GM15510 (cell line): ENCODE data around the gene DUSP10.

ENCODE experiments used
- POLR2A ChIP-seq: IDR thresholded peaks from 3 replicates; pipeline ENCODE4 v1.6.1; 2011; ENCODE audit warnings: borderline replicate concordance; ENCODE audit not compliant: insufficient read length; ENCODE audit errors: extremely low read depth

Gene DUSP10

DNA sequence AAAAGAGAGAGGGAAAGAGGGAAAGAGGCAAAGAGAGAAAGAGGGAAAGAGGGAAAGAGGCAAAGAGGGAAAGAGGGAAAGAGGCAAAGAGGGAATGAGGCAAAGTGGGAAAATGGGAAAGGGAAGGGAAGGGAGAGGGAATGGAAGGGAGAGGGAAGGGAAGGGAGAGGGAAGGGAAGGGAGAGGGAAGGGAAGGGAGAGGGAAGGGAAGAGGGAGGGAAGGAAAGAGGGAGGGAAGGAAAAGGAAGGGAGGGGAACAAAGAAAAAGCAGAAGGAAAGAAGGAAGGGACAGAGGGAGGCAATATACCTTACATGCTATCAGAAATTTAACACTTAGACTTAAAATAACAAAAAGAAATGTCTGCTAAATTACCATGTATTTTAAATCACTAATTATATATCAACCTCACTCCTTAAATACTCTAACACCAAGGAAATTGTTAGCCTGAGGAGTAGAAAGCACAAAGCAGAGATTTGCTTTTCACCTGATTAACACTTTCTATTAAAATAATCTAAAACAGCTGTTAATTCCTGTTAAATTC lies 41.8 kb downstream of the DUSP10 start:
- TF ChIP-seq POLR2A = no peak

GRCh38 chr1:221699577-221699976 lies 42.3 kb downstream of the DUSP10 start:
- no peak for TF ChIP-seq POLR2A

- no peak for TF ChIP-seq POLR2A
These were observed 43.1 kb downstream of the DUSP10 start for GRCh38 chr1:221698579-221699349.

- TF ChIP-seq POLR2A = no peak
These were observed 43.9 kb downstream of the DUSP10 start for GRCh38 chr1:221697923-221698425.

- TF ChIP-seq POLR2A = no peak
These were observed 45.0 kb downstream of the DUSP10 start for GRCh38 chr1:221696718-221697461.

- no peak for TF ChIP-seq POLR2A
These were observed 45.9 kb downstream of the DUSP10 start for GRCh38 chr1:221696027-221696426.

DNA sequence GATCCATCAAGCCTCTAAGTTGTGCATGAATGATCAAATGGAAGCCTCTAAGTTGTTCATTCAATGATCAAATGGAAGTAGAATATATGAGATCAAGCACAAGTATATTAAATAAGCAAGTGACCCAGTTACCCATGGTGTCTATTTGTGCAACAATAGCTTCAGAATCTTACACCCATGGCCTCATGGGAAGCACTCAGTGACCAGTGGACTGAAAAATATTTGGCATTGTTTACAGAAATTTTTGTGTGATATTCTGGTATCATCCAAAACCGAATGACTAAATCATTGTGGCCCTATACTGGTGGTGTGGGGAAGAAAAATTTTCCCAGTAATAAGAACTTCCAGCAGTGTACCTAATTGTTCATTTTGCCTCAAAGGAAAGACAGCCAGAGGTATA lies 46.6 kb downstream of the DUSP10 start:
- no peak for TF ChIP-seq POLR2A

DNA sequence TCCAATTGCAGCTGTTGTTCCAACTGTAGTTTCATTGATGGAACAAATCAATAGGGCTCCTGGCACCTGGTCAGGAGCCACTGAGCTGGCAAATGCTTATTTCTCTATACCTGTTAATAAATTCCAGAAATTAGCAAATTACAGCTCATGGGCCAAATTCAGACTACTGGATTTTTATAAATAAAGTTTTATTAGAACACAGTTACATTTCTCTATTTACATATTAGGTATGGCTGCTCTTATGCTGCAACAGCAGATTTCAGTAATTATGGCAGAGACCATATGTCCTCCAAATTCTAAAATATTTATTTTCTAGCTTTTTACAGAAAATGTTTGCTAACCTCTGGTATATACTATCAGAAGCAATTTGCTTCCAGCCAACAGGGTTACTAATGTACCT lies 47.8 kb downstream of the DUSP10 start:
- no peak for TF ChIP-seq POLR2A

DNA sequence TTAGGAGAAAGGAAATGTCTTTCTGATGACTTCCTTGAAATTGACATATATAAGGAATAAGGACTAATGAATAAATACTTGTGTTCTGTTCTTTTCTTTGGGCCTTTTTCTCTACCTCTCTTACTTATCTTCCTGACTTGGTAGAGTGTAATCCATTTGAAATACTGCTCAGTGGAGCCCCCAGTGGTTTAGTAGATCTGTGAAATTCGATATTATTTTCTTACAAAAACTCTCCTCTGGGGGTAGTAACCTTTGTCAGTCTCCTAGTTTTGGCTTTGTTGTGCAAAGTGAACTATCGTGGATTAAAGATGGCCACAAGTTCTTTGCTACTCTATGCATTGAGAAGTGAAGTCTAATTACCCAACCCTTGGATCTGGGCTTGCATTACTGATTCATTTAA lies 48.8 kb downstream of the DUSP10 start:
- no peak for TF ChIP-seq POLR2A

DNA sequence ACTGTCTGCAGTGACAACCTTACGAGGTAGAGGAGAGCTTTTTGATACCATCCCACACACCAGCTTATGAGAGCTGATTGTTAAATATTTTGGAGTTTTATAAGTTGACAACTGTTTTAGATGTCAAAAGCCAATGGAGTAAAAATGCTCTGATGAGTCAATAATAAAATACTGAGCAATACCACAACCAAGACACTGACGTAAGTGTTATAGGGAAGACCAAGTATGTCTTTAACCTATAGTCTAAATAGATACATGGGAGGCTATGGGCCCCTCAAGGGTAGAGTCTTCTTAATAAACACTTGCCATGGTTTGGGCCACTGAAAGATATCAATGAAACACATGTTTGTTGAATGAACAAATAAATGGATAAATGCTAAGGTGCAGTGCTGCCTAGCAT lies 49.2 kb downstream of the DUSP10 start:
- no peak for TF ChIP-seq POLR2A

DNA sequence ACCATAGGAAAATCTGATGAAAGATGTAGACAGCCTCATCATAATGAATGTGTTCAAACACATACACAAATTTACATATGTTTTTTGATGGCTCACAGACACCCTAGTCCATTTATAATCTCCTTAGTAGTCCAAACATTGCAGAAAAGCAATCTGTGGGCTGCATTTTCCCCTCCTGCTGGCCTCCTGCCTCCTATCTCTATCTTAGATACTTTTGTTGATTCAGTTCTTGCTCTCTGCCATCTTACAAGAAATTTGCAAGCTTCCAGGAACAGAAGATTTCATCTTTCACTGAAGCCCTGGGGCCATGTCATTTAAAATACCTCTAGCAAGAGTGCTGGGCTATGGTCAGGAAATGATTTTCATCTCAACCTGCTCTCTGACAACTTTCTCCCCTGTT lies 50.6 kb downstream of the DUSP10 start:
- TF ChIP-seq POLR2A = no peak

DNA sequence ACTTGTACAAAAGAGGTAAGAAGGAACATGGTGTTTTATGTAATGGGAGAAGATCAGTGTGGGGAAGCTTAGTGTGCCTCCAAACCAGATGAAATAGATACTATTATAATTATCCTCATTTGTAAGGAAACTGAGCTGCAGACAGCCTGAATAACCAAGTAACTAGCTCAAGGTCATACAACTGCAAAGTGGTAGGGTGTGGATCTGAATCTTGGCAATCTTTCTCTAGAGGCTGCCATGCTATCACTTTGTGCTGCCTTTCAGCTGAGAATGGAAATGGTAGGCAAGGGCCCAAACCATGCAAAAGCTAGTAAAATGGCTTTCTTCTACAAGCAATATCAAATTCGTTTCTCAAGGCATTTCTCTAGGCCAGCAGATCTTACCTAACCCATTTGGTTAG lies 51.0 kb downstream of the DUSP10 start:
- no peak for TF ChIP-seq POLR2A

DNA sequence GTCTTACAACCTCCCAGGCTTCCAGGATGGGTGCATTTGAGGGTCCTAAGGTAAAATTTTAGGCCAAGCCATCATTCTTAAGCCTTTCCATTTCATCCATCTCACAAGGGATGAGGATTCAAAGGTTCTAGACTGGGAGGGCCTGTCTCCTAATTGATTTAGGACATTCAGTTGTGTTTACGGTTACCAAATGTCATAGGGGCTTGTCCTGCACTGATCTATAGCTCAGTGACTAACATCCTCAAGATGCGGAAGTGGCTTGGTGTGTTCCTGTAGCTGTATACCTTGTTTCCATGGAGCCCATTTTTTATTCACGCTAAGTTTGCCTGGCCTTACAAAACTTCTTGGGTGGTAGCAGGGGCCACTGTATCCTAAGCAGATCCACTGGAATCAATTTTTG lies 52.8 kb downstream of the DUSP10 start:
- TF ChIP-seq POLR2A = no peak

GRCh38 chr1:221688488-221688843 lies 53.4 kb downstream of the DUSP10 start:
- no peak for TF ChIP-seq POLR2A

GRCh38 chr1:221687836-221688487 lies 53.9 kb downstream of the DUSP10 start:
- no peak for TF ChIP-seq POLR2A
